ENCODE measurements around the gene LRRC75A. TPM values are rescaled to one million over a fixed set of nuclear protein-coding genes. Genes with fewer than 3 reads are reported as not detected.
A peak's percentile ranks its signal among the peaks of the same experiment; 100 is the strongest.

LRRC75A gene
- total and polyA plus RNA-seq, 2 of the 13 experiments (the other 11 are each of a cell fraction or from before 2014, with no cell fraction given) = 0.03 TPM; not detected in 1

GRCh38 chr17:16425698-16426659, 66.0 kb downstream of the LRRC75A start (continued):
- 0 out of 2 replicates have a peak, but pooled peaks have one; percentile 15 for TF ChIP-seq RERE (CRISPR knock-in tag; IDR thresholded peaks at IDR 0.05; ENCODE audit: low read depth)
- TF ChIP-seq ETV6 (CRISPR knock-in tag; conservative IDR thresholded peaks at IDR 0.05) = no peak
- TF ChIP-seq TBL1XR1 (IDR thresholded peaks at IDR 0.05; ENCODE audit: borderline replicate concordance, low read length, partially characterized antibody) = no peak
- TF ChIP-seq ZNF329 (CRISPR knock-in tag; IDR thresholded peaks at IDR 0.05; ENCODE audit: low read depth) = no peak
- no peak for TF ChIP-seq ZNF512 (CRISPR knock-in tag; IDR thresholded peaks at IDR 0.05)
- peak; percentile 90; the same call in 1 of the 2 replicates for TF ChIP-seq ZNF292 (CRISPR knock-in tag; IDR thresholded peaks at IDR 0.05; ENCODE audit: borderline replicate concordance, low read depth)
- TF ChIP-seq RXRB (CRISPR knock-in tag; IDR thresholded peaks at IDR 0.05; ENCODE audit: borderline replicate concordance) = peak; percentile 85
- no peak for TF ChIP-seq PHF8 (CRISPR knock-in tag; IDR thresholded peaks at IDR 0.05)
- peak; percentile 92 for TF ChIP-seq RXRA (CRISPR knock-in tag; IDR thresholded peaks at IDR 0.05)
- 0 out of 2 replicates have a peak, but pooled peaks have one; percentile 50 for TF ChIP-seq ZBTB37 (CRISPR knock-in tag; IDR thresholded peaks at IDR 0.05)
- peak; percentile 97 for TF ChIP-seq ARNTL (CRISPR knock-in tag; IDR thresholded peaks at IDR 0.05)
